ENCODE data around the gene MX2. TPM values are rescaled to one million over a fixed set of nuclear protein-coding genes. Genes with fewer than 3 reads are reported as not detected.

Gene MX2
- total and polyA plus RNA-seq, 9 of the 15 experiments (the other 6 are each of a cell fraction or from before 2014, with no cell fraction given), result 0.10 to 0.95 (median 0.47) TPM; not detected in 1

DNA sequence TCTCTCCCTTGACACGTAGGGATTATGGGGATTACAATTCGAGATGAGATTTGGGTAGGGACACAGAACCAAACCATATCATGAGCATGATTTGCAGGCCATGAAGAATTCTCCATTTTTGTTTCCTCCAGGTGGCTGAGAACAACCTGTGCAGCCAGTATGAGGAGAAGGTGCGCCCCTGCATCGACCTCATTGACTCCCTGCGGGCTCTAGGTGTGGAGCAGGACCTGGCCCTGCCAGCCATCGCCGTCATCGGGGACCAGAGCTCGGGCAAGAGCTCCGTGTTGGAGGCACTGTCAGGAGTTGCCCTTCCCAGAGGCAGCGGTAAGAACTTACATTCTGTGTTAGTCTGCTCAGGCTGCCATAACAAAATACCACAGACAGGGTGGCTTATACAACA lies 73.9 kb downstream of the MX2 start:
- Histone ChIP-seq H3K9me3 (replicated peaks; ENCODE audit: control insufficient read depth, insufficient read depth, low read depth, low read length) (no peaks in the 10 kb centered on the region), H3K27me3 (ENCODE audit: control insufficient read depth in 2 of 2, insufficient read depth in 2 of 2, low read length in 2 of 2) (no peaks in the 10 kb centered on the region; a peak in 2 of 5 replicates), H4K20me1 (replicated peaks; ENCODE audit: control insufficient read depth, insufficient read depth, low read length) (no peaks in the 10 kb centered on the region), H2AFZ (ENCODE audit: low read depth, low read length) (no peak overlapping the region), H3K9me1 (ENCODE audit: control insufficient read depth, insufficient read depth, low read length) (no peaks in the 10 kb centered on the region), H3K4me2 (ENCODE audit: insufficient read depth, low read length) (no peak overlapping the region), H3K9ac (ENCODE audit: insufficient read depth in 1 of 2, low read depth in 2 of 2, low read length in 2 of 2) (no peak overlapping the region), H3K36me3 (ENCODE audit: control insufficient read depth, insufficient read depth, low read length) (no peaks in the 10 kb centered on the region), H3K79me2 (ENCODE audit: control insufficient read depth, insufficient read depth, low read length) (no peaks in the 10 kb centered on the region), H3K4me1 (replicated peaks in 1 of 2; ENCODE audit: control insufficient read depth in 2 of 2, insufficient read depth in 2 of 2, low read length in 2 of 2) (no peaks in the 10 kb centered on the region), H3K27ac (ENCODE audit: extremely low read depth, low read depth, low read length) (no peak overlapping the region), H3K4me3 (no peak overlapping the region)
- ChIA-PET CTCF (ENCODE audit: low intra/inter-chr PET ratio) (no interaction called here), POLR2A (no interaction called here)
- ATAC-seq (no peak), FAIRE-seq (no peak), DNase-seq (ENCODE audit: extremely low read depth in 1 of 4, low spot score in 3 of 4) (no peak)
- intact Hi-C loops (cut with micrococcal nuclease), result no loop called here
- TF ChIP-seq SIRT6 (IDR thresholded peaks at IDR 0.05; ENCODE audit: low read depth, low read length), result no peak
- no peak for TF ChIP-seq YY1 (IDR thresholded peaks at IDR 0.05; ENCODE audit: borderline replicate concordance in 1 of 3, control insufficient read depth in 1 of 3, extremely low read depth in 1 of 3, insufficient read depth in 3 of 3, insufficient read length in 1 of 3, insufficient replicate concordance in 2 of 3, low read depth in 1 of 3, low read length in 2 of 3)
- no peak for TF ChIP-seq CEBPG (CRISPR knock-in tag; IDR thresholded peaks at IDR 0.05)
- no peak for TF ChIP-seq CEBPG (tag; conservative IDR thresholded peaks at IDR 0.05 in 1 of 2, IDR thresholded peaks at IDR 0.05 in 1 of 2)
- TF ChIP-seq HES1 (IDR thresholded peaks at IDR 0.05; ENCODE audit: low read depth), result no peak
- TF ChIP-seq ZNF217 (CRISPR knock-in tag; IDR thresholded peaks at IDR 0.05), result no peak
- TF ChIP-seq ZNF780A (CRISPR knock-in tag; IDR thresholded peaks at IDR 0.05), result no peak
- no peak for TF ChIP-seq MYNN (IDR thresholded peaks at IDR 0.05)
- no peak for TF ChIP-seq MYNN (CRISPR knock-in tag; IDR thresholded peaks at IDR 0.05)
- TF ChIP-seq, protein P1, sequence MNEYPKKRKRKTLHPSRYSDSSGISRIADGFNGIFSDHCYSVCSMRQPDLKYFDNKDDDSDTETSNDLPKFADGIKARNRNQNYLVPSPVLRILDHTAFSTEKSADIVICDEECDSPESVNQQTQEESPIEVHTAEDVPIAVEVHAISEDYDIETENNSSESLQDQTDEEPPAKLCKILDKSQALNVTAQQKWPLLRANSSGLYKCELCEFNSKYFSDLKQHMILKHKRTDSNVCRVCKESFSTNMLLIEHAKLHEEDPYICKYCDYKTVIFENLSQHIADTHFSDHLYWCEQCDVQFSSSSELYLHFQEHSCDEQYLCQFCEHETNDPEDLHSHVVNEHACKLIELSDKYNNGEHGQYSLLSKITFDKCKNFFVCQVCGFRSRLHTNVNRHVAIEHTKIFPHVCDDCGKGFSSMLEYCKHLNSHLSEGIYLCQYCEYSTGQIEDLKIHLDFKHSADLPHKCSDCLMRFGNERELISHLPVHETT (CRISPR knock-in tag; conservative IDR thresholded peaks at IDR 0.05 in 1 of 2, IDR thresholded peaks at IDR 0.05 in 1 of 2), result no peak
- TF ChIP-seq ZNF280B (CRISPR knock-in tag; IDR thresholded peaks at IDR 0.05), result no peak
- no peak for TF ChIP-seq POLR3A (IDR thresholded peaks at IDR 0.05; ENCODE audit: borderline replicate concordance, extremely low read depth, insufficient read depth, insufficient read length)
- WGBS (ENCODE audit: insufficient coverage, low coverage, missing lambda C conversion rate), result 0% methylated on average over 11 of the region's 11 CpGs
- BruUV-seq (replicated peaks), result no TSS peak
- in situ Hi-C loops (cut with MboI), result no loop called here

Data from K562 (cell line).